CD14-positive monocyte (primary cell): ENCODE data around the gene PUM1. TPM values are rescaled to one million over a fixed set of nuclear protein-coding genes. Genes with fewer than 3 reads are reported as not detected.

Experiments used
- DNase-seq, 3 donors: peaks; one replicate each; pipeline ENCODE4 v3.0.0-alpha.2; 2011 to 2022
- H2AFZ ChIP-seq: 2 replicates; pipeline ENCODE4 v1.6.0; 2012; ENCODE audit warnings: mild to moderate bottlenecking, low read depth, low read length, inconsistent platforms; ENCODE audit not compliant: insufficient read depth, poor library complexity, severe bottlenecking
- H3K27ac ChIP-seq, 2 donors: 1 replicate in 1 of 2; 2 replicates in 1 of 2; pipeline ENCODE4 v1.5.1; 2012 to 2013; ENCODE audit warnings: low read length in 2 of 2, control low read depth in 1 of 2, inconsistent platforms in 1 of 2, low read depth in 1 of 2, mild to moderate bottlenecking in 1 of 2
- H3K27me3 ChIP-seq, 2 donors: one replicate each; pipeline versions ENCODE4 v1.6.0 to v1.6.1; 2011 to 2013; ENCODE audit warnings: low read length in 2 of 2; ENCODE audit not compliant: control insufficient read depth in 2 of 2, insufficient read depth in 2 of 2
- H3K36me3 ChIP-seq, 2 donors: replicated peaks in 1 of 2; 1 replicate in 1 of 2; 2 replicates in 1 of 2; pipeline versions ENCODE4 v1.5.1 to v1.6.1; 2012 to 2013; ENCODE audit warnings: low read length in 2 of 2, control low read depth in 1 of 2, inconsistent platforms in 1 of 2, mild to moderate bottlenecking in 1 of 2; ENCODE audit not compliant: insufficient read depth in 2 of 2, control insufficient read depth in 1 of 2
- H3K4me1 ChIP-seq, 2 donors: 1 replicate in 1 of 2; 2 replicates in 1 of 2; pipeline versions ENCODE4 v1.5.1 to v1.6.1; 2012 to 2013; ENCODE audit warnings: low read length in 2 of 2, control low read depth in 1 of 2, inconsistent platforms in 1 of 2, mild to moderate bottlenecking in 1 of 2, moderate library complexity in 1 of 2; ENCODE audit not compliant: insufficient read depth in 2 of 2, control insufficient read depth in 1 of 2
- H3K4me2 ChIP-seq: replicated peaks from 2 replicates; pipeline ENCODE3; 2012; ENCODE audit warnings: low read length, moderate library complexity, mild to moderate bottlenecking; ENCODE audit not compliant: poor library complexity, severe bottlenecking; ENCODE audit errors: extremely low read depth
- H3K4me3 ChIP-seq, 3 experiments: fragments of 200-600 bp in 1 of 3; sonication (generic) in 1 of 3; replicated peaks in 1 of 3; 1 replicate in 2 of 3; 2 replicates in 1 of 3; pipeline ENCODE4 v1.5.1; 2011 to 2013; ENCODE audit warnings: low read length in 3 of 3, mild to moderate bottlenecking in 3 of 3, control low read depth in 2 of 3, low read depth in 2 of 3, inconsistent platforms in 1 of 3, moderate library complexity in 1 of 3
- H3K79me2 ChIP-seq: 2 replicates; pipeline ENCODE4 v1.6.0; 2012; ENCODE audit warnings: mild to moderate bottlenecking, control low read depth, inconsistent platforms, low read length, moderate library complexity; ENCODE audit not compliant: insufficient read depth
- H3K9ac ChIP-seq: 2 replicates; pipeline ENCODE4 v1.6.0; 2017; ENCODE audit warnings: low read length, mild to moderate bottlenecking; ENCODE audit not compliant: insufficient read depth, poor library complexity, severe bottlenecking
- H3K9me3 ChIP-seq, 2 donors: replicated peaks in 1 of 2; 1 replicate in 1 of 2; 2 replicates in 1 of 2; pipeline versions ENCODE4 v1.5.1 to v1.6.1; 2012 to 2013; ENCODE audit warnings: low read length in 2 of 2, control low read depth in 1 of 2; ENCODE audit not compliant: control insufficient read depth in 1 of 2, insufficient read depth in 1 of 2
- H4K20me1 ChIP-seq: 2 replicates; pipeline ENCODE4 v1.6.0; 2012; ENCODE audit warnings: mild to moderate bottlenecking, low read length, control low read depth, moderate library complexity; ENCODE audit not compliant: insufficient read depth
- H3K27ac Mint-ChIP-seq, 7 donors: one replicate each; pipeline ENCODE4 v1.8.0; 2020; ENCODE audit warnings: mild to moderate bottlenecking in 7 of 7, mixed read lengths in 7 of 7, moderate library complexity in 6 of 7, inconsistent platforms in 2 of 7
- H3K27me3 Mint-ChIP-seq, 3 donors: one replicate each; pipeline ENCODE4 v1.8.0; 2021 to 2022; ENCODE audit warnings: low read depth in 3 of 3, mild to moderate bottlenecking in 3 of 3, mixed read lengths in 3 of 3, moderate library complexity in 3 of 3, inconsistent platforms in 1 of 3
- H3K36me3 Mint-ChIP-seq, 2 donors: one replicate each; pipeline ENCODE4 v1.8.0; 2020; ENCODE audit warnings: mixed read lengths in 2 of 2, inconsistent platforms in 1 of 2, mild to moderate bottlenecking in 1 of 2
- H3K4me1 Mint-ChIP-seq: one replicate; pipeline ENCODE4 v1.8.0; 2020; ENCODE audit warnings: mild to moderate bottlenecking, mixed read lengths
- H3K4me3 Mint-ChIP-seq, 2 donors: one replicate each; pipeline ENCODE4 v1.8.0; 2020; ENCODE audit warnings: mild to moderate bottlenecking in 2 of 2, mixed read lengths in 2 of 2, moderate library complexity in 1 of 2
- H3K9me3 Mint-ChIP-seq, 7 donors: one replicate each; pipeline ENCODE4 v1.8.0; 2020 to 2022; ENCODE audit warnings: mixed read lengths in 7 of 7, mild to moderate bottlenecking in 6 of 7, moderate library complexity in 6 of 7, inconsistent platforms in 2 of 7
- WGBS: methylation state at CpG from one replicate; pipeline ENCODE4 v1.1.5; 2013; ENCODE audit warnings: missing lambda C conversion rate; ENCODE audit not compliant: insufficient coverage; 5-methylcytosine and 5-hydroxymethylcytosine counted together
- intact Hi-C, 2 donors: fragments of 100-400 bp; cut with micrococcal nuclease; formaldehyde crosslinking; loops; one replicate each; pipeline versions ENCODE4 v1.15.0 to v1.15.1; 2023
- polyA plus RNA-seq, 3 donors: library from polyadenylated mRNA; depleted of rRNA in 1 of 3; unstranded in 2 of 3; stranded (reverse) in 1 of 3; fragments of 300-500 nt in 2 of 3; fragments of >200 nt in 1 of 3; fragmentation: Illumina TruSeq in 2 of 3; gene quantifications; 1 replicate in 2 of 3; 2 replicates in 1 of 3; pipeline ENCODE4 v1.2.3, GENCODE V29; 2012 to 2021
- TF ChIP-seq, protein P1 (sequence below): fragments of 200-600 bp; IDR thresholded peaks from one replicate; pipeline ENCODE4 v1.8.0; 2022; ENCODE audit warnings: antibody characterized with exemption, mild to moderate bottlenecking

PUM1 gene
- polyA plus RNA-seq, 3 donors, result 55.0 to 86.1 (median 62.4) TPM

- peaks cover 66% of the 10 kb centered on the region for H4K20me1 ChIP-seq
- H3K9ac ChIP-seq, result no peak overlapping the region
- intact Hi-C loops, result no loop called here
- no CpG with 5 or more reads among the region's 7 CpGs for WGBS
- H2AFZ ChIP-seq, result no peak overlapping the region
- no peak overlapping the region for H3K4me2 ChIP-seq
- no peaks in the 10 kb centered on the region for H3K27me3 ChIP-seq
- no peak overlapping the region for H3K27ac ChIP-seq
- H3K4me3 Mint-ChIP-seq, result no peak overlapping the region
- H3K27ac Mint-ChIP-seq, result peak overlapping the region in 2 of 7 donors; percentile 32 to 60
- DNase-seq, result no peak
- TF ChIP-seq, protein P1, sequence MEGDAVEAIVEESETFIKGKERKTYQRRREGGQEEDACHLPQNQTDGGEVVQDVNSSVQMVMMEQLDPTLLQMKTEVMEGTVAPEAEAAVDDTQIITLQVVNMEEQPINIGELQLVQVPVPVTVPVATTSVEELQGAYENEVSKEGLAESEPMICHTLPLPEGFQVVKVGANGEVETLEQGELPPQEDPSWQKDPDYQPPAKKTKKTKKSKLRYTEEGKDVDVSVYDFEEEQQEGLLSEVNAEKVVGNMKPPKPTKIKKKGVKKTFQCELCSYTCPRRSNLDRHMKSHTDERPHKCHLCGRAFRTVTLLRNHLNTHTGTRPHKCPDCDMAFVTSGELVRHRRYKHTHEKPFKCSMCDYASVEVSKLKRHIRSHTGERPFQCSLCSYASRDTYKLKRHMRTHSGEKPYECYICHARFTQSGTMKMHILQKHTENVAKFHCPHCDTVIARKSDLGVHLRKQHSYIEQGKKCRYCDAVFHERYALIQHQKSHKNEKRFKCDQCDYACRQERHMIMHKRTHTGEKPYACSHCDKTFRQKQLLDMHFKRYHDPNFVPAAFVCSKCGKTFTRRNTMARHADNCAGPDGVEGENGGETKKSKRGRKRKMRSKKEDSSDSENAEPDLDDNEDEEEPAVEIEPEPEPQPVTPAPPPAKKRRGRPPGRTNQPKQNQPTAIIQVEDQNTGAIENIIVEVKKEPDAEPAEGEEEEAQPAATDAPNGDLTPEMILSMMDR, result no peak
- no peaks in the 10 kb centered on the region for H3K9me3 ChIP-seq
- no peak overlapping the region for H3K4me3 ChIP-seq
- peaks cover 75 to 95% of the 10 kb centered on the region in 2 donors for H3K36me3 Mint-ChIP-seq
- H3K4me1 ChIP-seq, result no peaks in the 10 kb centered on the region
- no peaks in the 10 kb centered on the region for H3K9me3 Mint-ChIP-seq
- H3K27me3 Mint-ChIP-seq, result no peaks in the 10 kb centered on the region
- peaks cover 4% of the 10 kb centered on the region for H3K79me2 ChIP-seq
- peaks cover 78 to 97% of the 10 kb centered on the region in 2 donors for H3K36me3 ChIP-seq
- no peaks in the 10 kb centered on the region for H3K4me1 Mint-ChIP-seq
These were observed 123.1 kb downstream of the PUM1 start for GRCh38 chr1:30942326-30942963.

DNA sequence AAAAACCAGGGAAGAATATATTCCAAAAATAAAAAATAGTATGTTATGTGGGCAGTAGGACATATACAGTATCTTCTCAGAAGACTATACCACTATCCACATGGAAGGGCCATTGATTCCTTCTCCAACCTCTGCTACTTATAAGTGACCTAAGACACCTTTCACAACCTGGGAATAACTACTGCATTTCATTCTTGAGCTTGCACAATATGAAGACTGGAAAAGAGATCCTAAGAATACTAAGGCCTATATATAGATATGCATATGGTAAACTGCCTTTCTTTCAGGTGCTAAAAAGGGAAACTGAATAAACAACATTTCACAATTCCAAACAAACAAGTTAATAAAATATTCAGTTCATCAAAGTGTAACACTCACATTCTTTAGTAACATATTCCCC, 125.0 kb downstream of the PUM1 start:
- Histone ChIP-seq H3K27ac (no peak overlapping the region), H3K36me3 (peaks cover 81 to 96% of the 10 kb centered on the region in 2 donors), H3K27me3 (no peaks in the 10 kb centered on the region), H4K20me1 (peaks cover 66% of the 10 kb centered on the region), H3K4me3 (no peak overlapping the region), H3K9ac (no peak overlapping the region), H3K4me2 (no peak overlapping the region), H3K4me1 (no peaks in the 10 kb centered on the region), H3K79me2 (no peaks in the 10 kb centered on the region), H3K9me3 (no peaks in the 10 kb centered on the region), H2AFZ (no peak overlapping the region)
- H3K4me3 Mint-ChIP-seq, result no peak overlapping the region
- H3K9me3 Mint-ChIP-seq, result no peaks in the 10 kb centered on the region
- peaks cover 80 to 93% of the 10 kb centered on the region in 2 donors for H3K36me3 Mint-ChIP-seq
- DNase-seq, result no peak
- H3K4me1 Mint-ChIP-seq, result no peaks in the 10 kb centered on the region
- TF ChIP-seq, protein P1, result no peak
- no peak overlapping the region for H3K27ac Mint-ChIP-seq
- no peaks in the 10 kb centered on the region for H3K27me3 Mint-ChIP-seq
- intact Hi-C loops, result no loop called here
